Thyroid gland (tissue), 4 donors: ENCODE results near the gene FFAR2. TPM values are rescaled to one million over a fixed set of nuclear protein-coding genes. Genes with fewer than 3 reads are reported as not detected.
A peak's percentile ranks its signal among the peaks of the same experiment; 100 is the strongest.
"Not testable (repeated sequence)": the region's sequence is repeated elsewhere in the genome, so short reads cannot be mapped to it uniquely, and the experiment has no call there.

Experiments
- DNase-seq, 2 donors: peaks; one replicate each; pipeline ENCODE4 v3.0.0-alpha.2; 2019
- H3K27ac ChIP-seq, 3 donors: fragments of 200-600 bp; sonication (generic); 1 replicate in 2 of 3; 2 replicates in 1 of 3; pipeline ENCODE4 v1.5.1; 2016 to 2019; ENCODE audit warnings: mild to moderate bottlenecking in 1 of 3, moderate library complexity in 1 of 3
- H3K27me3 ChIP-seq: fragments of 200-600 bp; sonication (generic); one replicate; pipeline ENCODE4 v1.5.1; 2019
- H3K36me3 ChIP-seq, 2 donors: fragments of 200-600 bp; sonication (generic); one replicate each; pipeline ENCODE4 v1.5.1; 2016 to 2019
- H3K4me1 ChIP-seq, 2 donors: fragments of 200-600 bp; sonication (generic); one replicate each; pipeline ENCODE4 v1.5.1; 2017 to 2019
- H3K4me3 ChIP-seq, 3 donors: fragments of 200-600 bp; sonication (generic); replicated peaks in 1 of 3; 1 replicate in 2 of 3; 2 replicates in 1 of 3; pipeline ENCODE4 v1.5.1; 2016; ENCODE audit warnings: mild to moderate bottlenecking in 1 of 3
- H3K9me3 ChIP-seq: fragments of 200-600 bp; sonication (generic); one replicate; pipeline ENCODE4 v1.5.1; 2017
- POLR2A ChIP-seq, 2 donors: fragments of 450-650 bp; IDR thresholded peaks; one replicate each; pipeline ENCODE4 v1.6.1; 2017; ENCODE audit warnings: antibody characterized with exemption in 2 of 2, mild to moderate bottlenecking in 2 of 2, moderate library complexity in 1 of 2
- WGBS, 2 donors: methylation state at CpG; one replicate each; pipeline ENCODE4 v1.1.5; 2017; 5-methylcytosine and 5-hydroxymethylcytosine counted together
- intact Hi-C: fragments of 100-400 bp; cut with DNase I; formaldehyde crosslinking; loops from one replicate; pipeline ENCODE4 v1.15.1; 2023
- total RNA-seq, 4 donors: library from RNA; depleted of rRNA; stranded (reverse); fragments of >200 nt; gene quantifications; one replicate each; pipeline ENCODE4 v1.2.3, GENCODE V29; 2016
- TF ChIP-seq, protein P1 (sequence below), 6 experiments: fragments of 200-600 bp in 3 of 6; fragments of 450-650 bp in 3 of 6; sonication (generic) in 3 of 6; IDR thresholded peaks; one replicate each; pipeline ENCODE4 v1.5.1; 2016 to 2019; ENCODE audit warnings: antibody characterized with exemption in 6 of 6, mild to moderate bottlenecking in 2 of 6, inconsistent platforms in 1 of 6, moderate library complexity in 1 of 6

The FFAR2 gene
- total RNA-seq, 4 donors from 2014 or later = 0.27 TPM; not detected in 3

DNA sequence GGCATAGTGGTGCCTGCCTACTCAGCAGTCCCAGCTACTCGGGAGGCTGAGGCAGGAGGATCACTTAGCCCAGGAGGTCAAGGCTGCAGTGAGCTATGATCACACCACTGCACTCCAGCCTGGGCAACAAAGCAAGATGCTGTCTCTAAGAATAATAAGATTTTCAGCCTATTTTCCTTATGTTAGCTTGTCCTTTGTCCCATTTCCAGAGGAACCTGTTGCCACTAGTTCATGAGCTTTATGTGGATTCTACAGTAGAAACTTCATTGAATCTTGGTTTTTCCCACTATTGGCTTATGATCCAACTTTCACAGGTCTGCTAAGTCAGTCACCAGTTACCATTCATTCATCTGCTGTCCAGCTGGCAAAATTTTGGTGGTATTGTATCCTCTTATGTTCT is 18.2 kb downstream of the FFAR2 start:
- no peak for DNase-seq
- intact Hi-C loops = loop anchor here (5.0 kb wide), 1 partner anchor 114 kb away; no protein-coding TSS in a partner anchor
- Histone ChIP-seq H3K27ac (no peak overlapping the region), H3K36me3 (no peaks in the 10 kb centered on the region), H3K4me3 (no peak overlapping the region), H3K9me3 (no peaks in the 10 kb centered on the region), H3K4me1 (peaks cover 4% of the 10 kb centered on the region in 2 donors), H3K27me3 (no peaks in the 10 kb centered on the region)
- TF ChIP-seq POLR2A (IDR thresholded peaks at IDR 0.05) = no peak
- TF ChIP-seq, protein P1, sequence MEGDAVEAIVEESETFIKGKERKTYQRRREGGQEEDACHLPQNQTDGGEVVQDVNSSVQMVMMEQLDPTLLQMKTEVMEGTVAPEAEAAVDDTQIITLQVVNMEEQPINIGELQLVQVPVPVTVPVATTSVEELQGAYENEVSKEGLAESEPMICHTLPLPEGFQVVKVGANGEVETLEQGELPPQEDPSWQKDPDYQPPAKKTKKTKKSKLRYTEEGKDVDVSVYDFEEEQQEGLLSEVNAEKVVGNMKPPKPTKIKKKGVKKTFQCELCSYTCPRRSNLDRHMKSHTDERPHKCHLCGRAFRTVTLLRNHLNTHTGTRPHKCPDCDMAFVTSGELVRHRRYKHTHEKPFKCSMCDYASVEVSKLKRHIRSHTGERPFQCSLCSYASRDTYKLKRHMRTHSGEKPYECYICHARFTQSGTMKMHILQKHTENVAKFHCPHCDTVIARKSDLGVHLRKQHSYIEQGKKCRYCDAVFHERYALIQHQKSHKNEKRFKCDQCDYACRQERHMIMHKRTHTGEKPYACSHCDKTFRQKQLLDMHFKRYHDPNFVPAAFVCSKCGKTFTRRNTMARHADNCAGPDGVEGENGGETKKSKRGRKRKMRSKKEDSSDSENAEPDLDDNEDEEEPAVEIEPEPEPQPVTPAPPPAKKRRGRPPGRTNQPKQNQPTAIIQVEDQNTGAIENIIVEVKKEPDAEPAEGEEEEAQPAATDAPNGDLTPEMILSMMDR (IDR thresholded peaks at IDR 0.05) = no peak
- WGBS, 2 donors = 92 to 100% methylated on average over 1 of the region's 1 CpG

GRCh38 chr19:35468637-35469036 is 20.6 kb downstream of the FFAR2 start:
- intact Hi-C loops = loop anchor here (5.0 kb wide), 1 partner anchor 116 kb away; no protein-coding TSS in a partner anchor
- peak; percentile 66 to 69 for DNase-seq

DNA sequence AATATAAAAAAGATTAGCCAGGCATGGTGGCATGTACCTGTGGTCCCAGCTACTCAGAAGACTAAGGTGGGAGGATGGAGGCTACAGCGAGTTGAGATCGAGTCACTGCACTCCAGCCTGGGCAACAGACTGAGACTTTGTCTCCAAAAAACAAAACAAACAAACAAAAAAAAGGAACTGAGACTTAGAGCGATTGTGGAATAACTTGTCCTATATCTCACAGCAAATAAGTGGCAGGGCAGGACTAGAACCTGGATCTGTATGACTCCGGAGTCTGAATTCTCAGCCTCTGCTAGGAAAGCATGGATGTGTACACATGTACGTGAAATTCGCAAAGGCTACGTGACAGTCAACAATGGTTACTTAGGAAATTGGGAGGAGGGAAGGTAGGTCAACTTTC is 22.1 kb downstream of the FFAR2 start:
- intact Hi-C loops = no loop called here
- no peaks in the 10 kb centered on the region for H3K36me3 ChIP-seq
- DNase-seq = no peak

More at GRCh38 chr19:35468637-35469036, 20.6 kb downstream of the FFAR2 start:
- Histone ChIP-seq H3K36me3 (no peaks in the 10 kb centered on the region), H3K4me3 (no peak overlapping the region), H3K4me1 (no peaks in the 10 kb centered on the region), H3K27ac (no peak overlapping the region), H3K27me3 (no peaks in the 10 kb centered on the region), H3K9me3 (no peaks in the 10 kb centered on the region)
- TF ChIP-seq, protein P1 (IDR thresholded peaks at IDR 0.05) = peak in 5 of 6 experiments; percentile 47 to 78 (median 64)
- TF ChIP-seq POLR2A (IDR thresholded peaks at IDR 0.05) = no peak
- WGBS, 2 donors = 13 to 45% methylated on average over 2 of the region's 2 CpGs

DNA sequence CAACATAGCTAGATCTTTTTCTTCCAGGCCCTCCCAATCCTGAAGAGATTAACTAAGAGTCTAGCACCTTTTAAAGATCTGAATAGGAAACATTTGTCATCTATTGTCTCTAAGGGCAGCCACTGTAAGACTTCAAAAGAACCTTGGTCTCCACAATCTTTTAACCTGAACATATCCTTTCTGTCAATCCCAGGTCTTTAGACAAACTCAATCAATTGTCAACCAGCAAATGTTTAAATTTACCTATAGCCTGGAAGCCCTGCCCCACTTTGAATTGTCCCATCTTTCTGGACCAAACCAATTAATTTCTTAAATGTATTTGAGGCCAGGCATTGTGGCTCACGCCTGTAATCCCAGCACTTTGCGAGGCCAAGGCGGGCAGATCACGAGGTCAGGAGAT is 23.0 kb downstream of the FFAR2 start:
- H3K4me3 ChIP-seq, H3K4me1 ChIP-seq, H3K27me3 ChIP-seq, H3K36me3 ChIP-seq, H3K27ac ChIP-seq, DNase-seq, intact Hi-C loops, H3K9me3 ChIP-seq: not testable (repeated sequence)
- 93 to 99% methylated on average over 4 of the region's 4 CpGs for WGBS, 2 donors

More for the DNA sequence above, 22.1 kb downstream of the FFAR2 start:
- Histone ChIP-seq H3K27me3 (no peaks in the 10 kb centered on the region), H3K27ac (no peak overlapping the region), H3K4me1 (no peaks in the 10 kb centered on the region), H3K9me3 (no peaks in the 10 kb centered on the region), H3K4me3 (no peak overlapping the region)
- TF ChIP-seq, protein P1 (IDR thresholded peaks at IDR 0.05) = no peak
- TF ChIP-seq POLR2A (IDR thresholded peaks at IDR 0.05) = no peak
- 86 to 90% methylated on average over 7 of the region's 7 CpGs for WGBS, 2 donors

GRCh38 chr19:35471946-35472345 is 23.9 kb downstream of the FFAR2 start:
- no peak overlapping the region for H3K4me3 ChIP-seq
- H3K9me3 ChIP-seq = no peaks in the 10 kb centered on the region
- H3K36me3 ChIP-seq = no peaks in the 10 kb centered on the region
- H3K27ac ChIP-seq = no peak overlapping the region
- intact Hi-C loops = no loop called here
- 90% methylated on average over 8 of the region's 8 CpGs for WGBS, 2 donors
- DNase-seq = no peak
- H3K27me3 ChIP-seq = no peaks in the 10 kb centered on the region
- no peaks in the 10 kb centered on the region for H3K4me1 ChIP-seq
- TF ChIP-seq, protein P1 (IDR thresholded peaks at IDR 0.05) = no peak
- TF ChIP-seq POLR2A (IDR thresholded peaks at IDR 0.05) = no peak

GRCh38 chr19:35474104-35474503 is 26.0 kb downstream of the FFAR2 start:
- Histone ChIP-seq H3K27ac (no peak overlapping the region), H3K9me3 (no peaks in the 10 kb centered on the region), H3K27me3 (no peaks in the 10 kb centered on the region), H3K36me3 (no peaks in the 10 kb centered on the region), H3K4me1 (no peaks in the 10 kb centered on the region), H3K4me3 (no peak overlapping the region)
- intact Hi-C loops = no loop called here
- TF ChIP-seq, protein P1 (IDR thresholded peaks at IDR 0.05) = no peak
- no peak for TF ChIP-seq POLR2A (IDR thresholded peaks at IDR 0.05)
- DNase-seq = no peak
- WGBS, 2 donors = 89 to 93% methylated on average over 14 of the region's 14 CpGs

- DNase-seq, H3K27me3 ChIP-seq, H3K36me3 ChIP-seq, H3K4me3 ChIP-seq, H3K9me3 ChIP-seq, H3K27ac ChIP-seq, intact Hi-C loops, H3K4me1 ChIP-seq: not testable (repeated sequence)
- 89 to 96% methylated on average over 7 of the region's 7 CpGs for WGBS, 2 donors
These were observed 26.5 kb downstream of the FFAR2 start for GRCh38 chr19:35474594-35474993.
